Measurements from ENCODE around the gene GIT1. TPM values are rescaled to one million over a fixed set of nuclear protein-coding genes. Genes with fewer than 3 reads are reported as not detected.

Gene GIT1
- total and polyA plus RNA-seq, 2 of the 13 experiments (the other 11 are each of a cell fraction or from before 2014, with no cell fraction given) = 14.2 to 30.8 TPM

- TF ChIP-seq ARNTL (CRISPR knock-in tag; IDR thresholded peaks at IDR 0.05) (no peak; the same call in 1 of the 2 replicates), SAP130 (CRISPR knock-in tag; IDR thresholded peaks at IDR 0.05; ENCODE audit: low read depth) (peak; percentile 84), NR1H2 (CRISPR knock-in tag; IDR thresholded peaks at IDR 0.05; ENCODE audit: borderline replicate concordance, low read depth) (no peak), ELF3 (CRISPR knock-in tag; IDR thresholded peaks at IDR 0.05) (0 out of 2 replicates have a peak, but pooled peaks have one; percentile 40), RERE (CRISPR knock-in tag; IDR thresholded peaks at IDR 0.05; ENCODE audit: low read depth) (no peak), SCMH1 (CRISPR knock-in tag; IDR thresholded peaks at IDR 0.05; ENCODE audit: borderline replicate concordance) (no peak), ZNF572 (CRISPR knock-in tag; IDR thresholded peaks at IDR 0.05) (peak; percentile 82; the same call in 1 of the 2 replicates)
- TF ChIP-seq, protein P1, sequence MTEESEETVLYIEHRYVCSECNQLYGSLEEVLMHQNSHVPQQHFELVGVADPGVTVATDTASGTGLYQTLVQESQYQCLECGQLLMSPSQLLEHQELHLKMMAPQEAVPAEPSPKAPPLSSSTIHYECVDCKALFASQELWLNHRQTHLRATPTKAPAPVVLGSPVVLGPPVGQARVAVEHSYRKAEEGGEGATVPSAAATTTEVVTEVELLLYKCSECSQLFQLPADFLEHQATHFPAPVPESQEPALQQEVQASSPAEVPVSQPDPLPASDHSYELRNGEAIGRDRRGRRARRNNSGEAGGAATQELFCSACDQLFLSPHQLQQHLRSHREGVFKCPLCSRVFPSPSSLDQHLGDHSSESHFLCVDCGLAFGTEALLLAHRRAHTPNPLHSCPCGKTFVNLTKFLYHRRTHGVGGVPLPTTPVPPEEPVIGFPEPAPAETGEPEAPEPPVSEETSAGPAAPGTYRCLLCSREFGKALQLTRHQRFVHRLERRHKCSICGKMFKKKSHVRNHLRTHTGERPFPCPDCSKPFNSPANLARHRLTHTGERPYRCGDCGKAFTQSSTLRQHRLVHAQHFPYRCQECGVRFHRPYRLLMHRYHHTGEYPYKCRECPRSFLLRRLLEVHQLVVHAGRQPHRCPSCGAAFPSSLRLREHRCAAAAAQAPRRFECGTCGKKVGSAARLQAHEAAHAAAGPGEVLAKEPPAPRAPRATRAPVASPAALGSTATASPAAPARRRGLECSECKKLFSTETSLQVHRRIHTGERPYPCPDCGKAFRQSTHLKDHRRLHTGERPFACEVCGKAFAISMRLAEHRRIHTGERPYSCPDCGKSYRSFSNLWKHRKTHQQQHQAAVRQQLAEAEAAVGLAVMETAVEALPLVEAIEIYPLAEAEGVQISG (CRISPR knock-in tag; IDR thresholded peaks at IDR 0.05) = 0 out of 2 replicates have a peak, but pooled peaks have one; percentile 37
- TF ChIP-seq, protein P2, sequence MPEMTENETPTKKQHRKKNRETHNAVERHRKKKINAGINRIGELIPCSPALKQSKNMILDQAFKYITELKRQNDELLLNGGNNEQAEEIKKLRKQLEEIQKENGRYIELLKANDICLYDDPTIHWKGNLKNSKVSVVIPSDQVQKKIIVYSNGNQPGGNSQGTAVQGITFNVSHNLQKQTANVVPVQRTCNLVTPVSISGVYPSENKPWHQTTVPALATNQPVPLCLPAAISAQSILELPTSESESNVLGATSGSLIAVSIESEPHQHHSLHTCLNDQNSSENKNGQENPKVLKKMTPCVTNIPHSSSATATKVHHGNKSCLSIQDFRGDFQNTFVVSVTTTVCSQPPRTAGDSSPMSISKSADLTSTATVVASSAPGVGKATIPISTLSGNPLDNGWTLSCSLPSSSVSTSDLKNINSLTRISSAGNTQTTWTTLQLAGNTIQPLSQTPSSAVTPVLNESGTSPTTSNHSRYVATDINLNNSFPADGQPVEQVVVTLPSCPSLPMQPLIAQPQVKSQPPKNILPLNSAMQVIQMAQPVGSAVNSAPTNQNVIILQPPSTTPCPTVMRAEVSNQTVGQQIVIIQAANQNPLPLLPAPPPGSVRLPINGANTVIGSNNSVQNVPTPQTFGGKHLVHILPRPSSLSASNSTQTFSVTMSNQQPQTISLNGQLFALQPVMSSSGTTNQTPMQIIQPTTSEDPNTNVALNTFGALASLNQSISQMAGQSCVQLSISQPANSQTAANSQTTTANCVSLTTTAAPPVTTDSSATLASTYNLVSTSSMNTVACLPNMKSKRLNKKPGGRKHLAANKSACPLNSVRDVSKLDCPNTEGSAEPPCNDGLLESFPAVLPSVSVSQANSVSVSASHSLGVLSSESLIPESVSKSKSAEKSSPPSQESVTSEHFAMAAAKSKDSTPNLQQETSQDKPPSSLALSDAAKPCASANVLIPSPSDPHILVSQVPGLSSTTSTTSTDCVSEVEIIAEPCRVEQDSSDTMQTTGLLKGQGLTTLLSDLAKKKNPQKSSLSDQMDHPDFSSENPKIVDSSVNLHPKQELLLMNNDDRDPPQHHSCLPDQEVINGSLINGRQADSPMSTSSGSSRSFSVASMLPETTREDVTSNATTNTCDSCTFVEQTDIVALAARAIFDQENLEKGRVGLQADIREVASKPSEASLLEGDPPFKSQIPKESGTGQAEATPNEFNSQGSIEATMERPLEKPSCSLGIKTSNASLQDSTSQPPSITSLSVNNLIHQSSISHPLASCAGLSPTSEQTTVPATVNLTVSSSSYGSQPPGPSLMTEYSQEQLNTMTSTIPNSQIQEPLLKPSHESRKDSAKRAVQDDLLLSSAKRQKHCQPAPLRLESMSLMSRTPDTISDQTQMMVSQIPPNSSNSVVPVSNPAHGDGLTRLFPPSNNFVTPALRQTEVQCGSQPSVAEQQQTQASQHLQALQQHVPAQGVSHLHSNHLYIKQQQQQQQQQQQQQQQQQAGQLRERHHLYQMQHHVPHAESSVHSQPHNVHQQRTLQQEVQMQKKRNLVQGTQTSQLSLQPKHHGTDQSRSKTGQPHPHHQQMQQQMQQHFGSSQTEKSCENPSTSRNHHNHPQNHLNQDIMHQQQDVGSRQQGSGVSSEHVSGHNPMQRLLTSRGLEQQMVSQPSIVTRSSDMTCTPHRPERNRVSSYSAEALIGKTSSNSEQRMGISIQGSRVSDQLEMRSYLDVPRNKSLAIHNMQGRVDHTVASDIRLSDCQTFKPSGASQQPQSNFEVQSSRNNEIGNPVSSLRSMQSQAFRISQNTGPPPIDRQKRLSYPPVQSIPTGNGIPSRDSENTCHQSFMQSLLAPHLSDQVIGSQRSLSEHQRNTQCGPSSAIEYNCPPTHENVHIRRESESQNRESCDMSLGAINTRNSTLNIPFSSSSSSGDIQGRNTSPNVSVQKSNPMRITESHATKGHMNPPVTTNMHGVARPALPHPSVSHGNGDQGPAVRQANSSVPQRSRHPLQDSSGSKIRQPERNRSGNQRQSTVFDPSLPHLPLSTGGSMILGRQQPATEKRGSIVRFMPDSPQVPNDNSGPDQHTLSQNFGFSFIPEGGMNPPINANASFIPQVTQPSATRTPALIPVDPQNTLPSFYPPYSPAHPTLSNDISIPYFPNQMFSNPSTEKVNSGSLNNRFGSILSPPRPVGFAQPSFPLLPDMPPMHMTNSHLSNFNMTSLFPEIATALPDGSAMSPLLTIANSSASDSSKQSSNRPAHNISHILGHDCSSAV (CRISPR knock-in tag; IDR thresholded peaks at IDR 0.05; ENCODE audit: borderline replicate concordance) = no peak
These were observed 2.5 kb upstream of the GIT1 start (continued) for GRCh38 chr17:29591737-29592608.
